K562 (cell line): ENCODE measurements around the gene EEA1. TPM values are rescaled to one million over a fixed set of nuclear protein-coding genes. Genes with fewer than 3 reads are reported as not detected.

Source experiments
- CBX3 ChIP-seq, 2 experiments: IDR thresholded peaks; 1 replicate in 1 of 2; 2 replicates in 1 of 2; pipeline ENCODE4 v1.6.1; 2012; ENCODE audit warnings: inconsistent platforms in 2 of 2, low read length in 2 of 2, borderline replicate concordance in 1 of 2, control low read depth in 1 of 2
- CREBBP ChIP-seq: IDR thresholded peaks from one replicate; pipeline ENCODE4 v1.6.1; 2012; ENCODE audit warnings: low read depth, mild to moderate bottlenecking, control low read depth, inconsistent platforms, low read length
- ESRRB ChIP-seq: fragments of 250-450 bp; sonication (Bioruptor Pico); IDR thresholded peaks from 2 replicates; pipeline ENCODE4 v1.5.0; 2020; ENCODE audit warnings: mild to moderate bottlenecking, moderate library complexity, borderline replicate concordance
- JUND ChIP-seq, 2 experiments: IDR thresholded peaks; 2 replicates in 1 of 2; 3 replicates in 1 of 2; pipeline ENCODE4 v1.6.1; 2011; ENCODE audit warnings: borderline replicate concordance in 2 of 2, low read depth in 2 of 2, low read length in 2 of 2, improper control_type of control experiment in 1 of 2, missing biosample characterization in 1 of 2, missing genetic modification characterization in 1 of 2, missing genetic modification reagents in 1 of 2
- SMARCA4 ChIP-seq: fragments of 450-650 bp; IDR thresholded peaks from 2 replicates; pipeline ENCODE4 v1.6.1; 2016
- TCF7L2 ChIP-seq: fragments of 150-350 bp; IDR thresholded peaks from 2 replicates; pipeline ENCODE4 v1.6.1; 2016; ENCODE audit warnings: low read depth, mild to moderate bottlenecking, low read length, moderate library complexity
- ZNF212 ChIP-seq: fragments of 450-650 bp; formaldehyde crosslinking; IDR thresholded peaks from 2 replicates; pipeline ENCODE4 v1.4.0; 2020; ENCODE audit warnings: mild to moderate bottlenecking
- ZNF717 ChIP-seq: fragments of 250-450 bp; sonication (Bioruptor Pico); IDR thresholded peaks from 2 replicates; pipeline ENCODE4 v1.5.0; 2021
- polyA plus RNA-seq, 8 experiments: library from polyadenylated mRNA; depleted of rRNA in 4 of 8; stranded (reverse) in 5 of 8; unstranded in 3 of 8; fragments of >200 nt; fragmentation: Nextera tagmentation in 2 of 8; fragmentation: Illumina TruSeq in 1 of 8; extraction: Ambion mirVana in 2 of 8; extraction: Trizol in 1 of 8; gene quantifications; 2 replicates each; pipeline versions ENCODE4 v1.2.1 to v1.2.3, GENCODE V29; 2011 to 2014; ENCODE audit warnings: inconsistent platforms in 1 of 8, missing spikeins in 1 of 8
- total RNA-seq, 7 experiments: library from RNA; depleted of rRNA in 6 of 7; stranded (reverse); fragments of >200 nt in 6 of 7; fragmentation: Illumina TruSeq in 2 of 7; extraction: Trizol in 2 of 7; gene quantifications; 2 replicates each; pipeline versions ENCODE4 v1.2.1 to v1.2.3, GENCODE V29; 2011 to 2021; ENCODE audit warnings: low replicate concordance in 1 of 7
- TF ChIP-seq, protein P1 (sequence below): IDR thresholded peaks from 3 replicates; pipeline ENCODE4 v1.6.1; 2011; ENCODE audit warnings: borderline replicate concordance, mild to moderate bottlenecking, moderate library complexity; ENCODE audit not compliant: insufficient read length; ENCODE audit errors: extremely low read depth
- TF ChIP-seq, protein P2 (sequence below): fragments of 450-650 bp; formaldehyde crosslinking; IDR thresholded peaks from 2 replicates; pipeline ENCODE4 v1.4.0; 2022; ENCODE audit warnings: mild to moderate bottlenecking, moderate library complexity
- TF ChIP-seq, protein P3 (sequence below): fragments of 450-650 bp; IDR thresholded peaks from 2 replicates; pipeline ENCODE4 v1.6.1; 2016; ENCODE audit warnings: mild to moderate bottlenecking, moderate library complexity

EEA1 gene
- total and polyA plus RNA-seq, 9 of the 15 experiments (the other 6 are each of a cell fraction or from before 2014, with no cell fraction given): 3.5 to 17.1 (median 7.5) TPM

DNA sequence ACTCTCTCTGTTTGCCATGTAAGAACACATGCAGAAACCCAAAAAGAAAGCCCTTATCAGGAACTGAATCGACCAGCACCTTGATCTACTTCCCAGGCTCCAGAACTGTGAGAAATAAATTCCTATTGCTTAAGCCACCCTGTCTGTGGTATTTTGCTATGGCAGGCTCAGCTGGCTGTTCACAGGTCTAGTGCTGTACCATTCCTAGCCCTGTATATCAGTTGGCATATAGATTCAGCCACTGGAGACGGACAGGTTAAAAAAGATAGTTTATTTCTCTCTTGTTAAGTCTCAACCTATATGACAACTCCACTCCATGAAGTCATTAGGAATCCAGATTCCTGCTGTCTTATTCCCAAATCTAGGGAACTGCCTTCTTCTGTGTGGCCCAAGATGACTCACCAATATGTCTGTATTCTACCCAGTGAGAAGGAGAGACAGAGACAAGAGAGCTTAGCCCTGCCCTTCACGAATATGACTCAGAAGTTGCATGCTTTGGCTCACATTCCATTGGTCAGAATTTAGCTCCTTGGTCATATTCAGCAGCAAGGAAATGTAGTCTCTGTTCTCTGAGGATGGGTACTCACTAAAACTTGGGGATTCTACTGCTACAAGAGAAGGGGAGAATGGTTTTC, 169.3 kb downstream of the EEA1 start (continued):
- TF ChIP-seq, protein P1, sequence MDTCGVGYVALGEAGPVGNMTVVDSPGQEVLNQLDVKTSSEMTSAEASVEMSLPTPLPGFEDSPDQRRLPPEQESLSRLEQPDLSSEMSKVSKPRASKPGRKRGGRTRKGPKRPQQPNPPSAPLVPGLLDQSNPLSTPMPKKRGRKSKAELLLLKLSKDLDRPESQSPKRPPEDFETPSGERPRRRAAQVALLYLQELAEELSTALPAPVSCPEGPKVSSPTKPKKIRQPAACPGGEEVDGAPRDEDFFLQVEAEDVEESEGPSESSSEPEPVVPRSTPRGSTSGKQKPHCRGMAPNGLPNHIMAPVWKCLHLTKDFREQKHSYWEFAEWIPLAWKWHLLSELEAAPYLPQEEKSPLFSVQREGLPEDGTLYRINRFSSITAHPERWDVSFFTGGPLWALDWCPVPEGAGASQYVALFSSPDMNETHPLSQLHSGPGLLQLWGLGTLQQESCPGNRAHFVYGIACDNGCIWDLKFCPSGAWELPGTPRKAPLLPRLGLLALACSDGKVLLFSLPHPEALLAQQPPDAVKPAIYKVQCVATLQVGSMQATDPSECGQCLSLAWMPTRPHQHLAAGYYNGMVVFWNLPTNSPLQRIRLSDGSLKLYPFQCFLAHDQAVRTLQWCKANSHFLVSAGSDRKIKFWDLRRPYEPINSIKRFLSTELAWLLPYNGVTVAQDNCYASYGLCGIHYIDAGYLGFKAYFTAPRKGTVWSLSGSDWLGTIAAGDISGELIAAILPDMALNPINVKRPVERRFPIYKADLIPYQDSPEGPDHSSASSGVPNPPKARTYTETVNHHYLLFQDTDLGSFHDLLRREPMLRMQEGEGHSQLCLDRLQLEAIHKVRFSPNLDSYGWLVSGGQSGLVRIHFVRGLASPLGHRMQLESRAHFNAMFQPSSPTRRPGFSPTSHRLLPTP: no peak
- TF ChIP-seq, protein P2, sequence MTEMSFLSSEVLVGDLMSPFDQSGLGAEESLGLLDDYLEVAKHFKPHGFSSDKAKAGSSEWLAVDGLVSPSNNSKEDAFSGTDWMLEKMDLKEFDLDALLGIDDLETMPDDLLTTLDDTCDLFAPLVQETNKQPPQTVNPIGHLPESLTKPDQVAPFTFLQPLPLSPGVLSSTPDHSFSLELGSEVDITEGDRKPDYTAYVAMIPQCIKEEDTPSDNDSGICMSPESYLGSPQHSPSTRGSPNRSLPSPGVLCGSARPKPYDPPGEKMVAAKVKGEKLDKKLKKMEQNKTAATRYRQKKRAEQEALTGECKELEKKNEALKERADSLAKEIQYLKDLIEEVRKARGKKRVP: no peak
- TF ChIP-seq TCF7L2: no peak
- no peak for TF ChIP-seq ZNF717
- no peak for TF ChIP-seq ESRRB
- TF ChIP-seq SMARCA4: peak; percentile 42; the same call in 1 of the 2 replicates
- no peak for TF ChIP-seq ZNF212 (CRISPR knock-in tag)
- TF ChIP-seq, protein P3, sequence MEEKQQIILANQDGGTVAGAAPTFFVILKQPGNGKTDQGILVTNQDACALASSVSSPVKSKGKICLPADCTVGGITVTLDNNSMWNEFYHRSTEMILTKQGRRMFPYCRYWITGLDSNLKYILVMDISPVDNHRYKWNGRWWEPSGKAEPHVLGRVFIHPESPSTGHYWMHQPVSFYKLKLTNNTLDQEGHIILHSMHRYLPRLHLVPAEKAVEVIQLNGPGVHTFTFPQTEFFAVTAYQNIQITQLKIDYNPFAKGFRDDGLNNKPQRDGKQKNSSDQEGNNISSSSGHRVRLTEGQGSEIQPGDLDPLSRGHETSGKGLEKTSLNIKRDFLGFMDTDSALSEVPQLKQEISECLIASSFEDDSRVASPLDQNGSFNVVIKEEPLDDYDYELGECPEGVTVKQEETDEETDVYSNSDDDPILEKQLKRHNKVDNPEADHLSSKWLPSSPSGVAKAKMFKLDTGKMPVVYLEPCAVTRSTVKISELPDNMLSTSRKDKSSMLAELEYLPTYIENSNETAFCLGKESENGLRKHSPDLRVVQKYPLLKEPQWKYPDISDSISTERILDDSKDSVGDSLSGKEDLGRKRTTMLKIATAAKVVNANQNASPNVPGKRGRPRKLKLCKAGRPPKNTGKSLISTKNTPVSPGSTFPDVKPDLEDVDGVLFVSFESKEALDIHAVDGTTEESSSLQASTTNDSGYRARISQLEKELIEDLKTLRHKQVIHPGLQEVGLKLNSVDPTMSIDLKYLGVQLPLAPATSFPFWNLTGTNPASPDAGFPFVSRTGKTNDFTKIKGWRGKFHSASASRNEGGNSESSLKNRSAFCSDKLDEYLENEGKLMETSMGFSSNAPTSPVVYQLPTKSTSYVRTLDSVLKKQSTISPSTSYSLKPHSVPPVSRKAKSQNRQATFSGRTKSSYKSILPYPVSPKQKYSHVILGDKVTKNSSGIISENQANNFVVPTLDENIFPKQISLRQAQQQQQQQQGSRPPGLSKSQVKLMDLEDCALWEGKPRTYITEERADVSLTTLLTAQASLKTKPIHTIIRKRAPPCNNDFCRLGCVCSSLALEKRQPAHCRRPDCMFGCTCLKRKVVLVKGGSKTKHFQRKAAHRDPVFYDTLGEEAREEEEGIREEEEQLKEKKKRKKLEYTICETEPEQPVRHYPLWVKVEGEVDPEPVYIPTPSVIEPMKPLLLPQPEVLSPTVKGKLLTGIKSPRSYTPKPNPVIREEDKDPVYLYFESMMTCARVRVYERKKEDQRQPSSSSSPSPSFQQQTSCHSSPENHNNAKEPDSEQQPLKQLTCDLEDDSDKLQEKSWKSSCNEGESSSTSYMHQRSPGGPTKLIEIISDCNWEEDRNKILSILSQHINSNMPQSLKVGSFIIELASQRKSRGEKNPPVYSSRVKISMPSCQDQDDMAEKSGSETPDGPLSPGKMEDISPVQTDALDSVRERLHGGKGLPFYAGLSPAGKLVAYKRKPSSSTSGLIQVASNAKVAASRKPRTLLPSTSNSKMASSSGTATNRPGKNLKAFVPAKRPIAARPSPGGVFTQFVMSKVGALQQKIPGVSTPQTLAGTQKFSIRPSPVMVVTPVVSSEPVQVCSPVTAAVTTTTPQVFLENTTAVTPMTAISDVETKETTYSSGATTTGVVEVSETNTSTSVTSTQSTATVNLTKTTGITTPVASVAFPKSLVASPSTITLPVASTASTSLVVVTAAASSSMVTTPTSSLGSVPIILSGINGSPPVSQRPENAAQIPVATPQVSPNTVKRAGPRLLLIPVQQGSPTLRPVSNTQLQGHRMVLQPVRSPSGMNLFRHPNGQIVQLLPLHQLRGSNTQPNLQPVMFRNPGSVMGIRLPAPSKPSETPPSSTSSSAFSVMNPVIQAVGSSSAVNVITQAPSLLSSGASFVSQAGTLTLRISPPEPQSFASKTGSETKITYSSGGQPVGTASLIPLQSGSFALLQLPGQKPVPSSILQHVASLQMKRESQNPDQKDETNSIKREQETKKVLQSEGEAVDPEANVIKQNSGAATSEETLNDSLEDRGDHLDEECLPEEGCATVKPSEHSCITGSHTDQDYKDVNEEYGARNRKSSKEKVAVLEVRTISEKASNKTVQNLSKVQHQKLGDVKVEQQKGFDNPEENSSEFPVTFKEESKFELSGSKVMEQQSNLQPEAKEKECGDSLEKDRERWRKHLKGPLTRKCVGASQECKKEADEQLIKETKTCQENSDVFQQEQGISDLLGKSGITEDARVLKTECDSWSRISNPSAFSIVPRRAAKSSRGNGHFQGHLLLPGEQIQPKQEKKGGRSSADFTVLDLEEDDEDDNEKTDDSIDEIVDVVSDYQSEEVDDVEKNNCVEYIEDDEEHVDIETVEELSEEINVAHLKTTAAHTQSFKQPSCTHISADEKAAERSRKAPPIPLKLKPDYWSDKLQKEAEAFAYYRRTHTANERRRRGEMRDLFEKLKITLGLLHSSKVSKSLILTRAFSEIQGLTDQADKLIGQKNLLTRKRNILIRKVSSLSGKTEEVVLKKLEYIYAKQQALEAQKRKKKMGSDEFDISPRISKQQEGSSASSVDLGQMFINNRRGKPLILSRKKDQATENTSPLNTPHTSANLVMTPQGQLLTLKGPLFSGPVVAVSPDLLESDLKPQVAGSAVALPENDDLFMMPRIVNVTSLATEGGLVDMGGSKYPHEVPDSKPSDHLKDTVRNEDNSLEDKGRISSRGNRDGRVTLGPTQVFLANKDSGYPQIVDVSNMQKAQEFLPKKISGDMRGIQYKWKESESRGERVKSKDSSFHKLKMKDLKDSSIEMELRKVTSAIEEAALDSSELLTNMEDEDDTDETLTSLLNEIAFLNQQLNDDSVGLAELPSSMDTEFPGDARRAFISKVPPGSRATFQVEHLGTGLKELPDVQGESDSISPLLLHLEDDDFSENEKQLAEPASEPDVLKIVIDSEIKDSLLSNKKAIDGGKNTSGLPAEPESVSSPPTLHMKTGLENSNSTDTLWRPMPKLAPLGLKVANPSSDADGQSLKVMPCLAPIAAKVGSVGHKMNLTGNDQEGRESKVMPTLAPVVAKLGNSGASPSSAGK: peak; percentile 48; the same call in 1 of the 2 replicates
- no peak for TF ChIP-seq CREBBP
- peak in 1 of 2 experiments; percentile 32; a peak in 1 of 3 replicates for TF ChIP-seq CBX3 (IDR thresholded peaks at IDR 0.05; ENCODE audit: borderline replicate concordance in 1 of 2, low read length in 2 of 2)
- peak; percentile 75; the same call in 1 of the 2 replicates for TF ChIP-seq JUND (IDR thresholded peaks at IDR 0.05; ENCODE audit: borderline replicate concordance, low read depth, low read length)
- peak; percentile 78; the same call in 2 of the 3 replicates for TF ChIP-seq JUND (tag; IDR thresholded peaks at IDR 0.05; ENCODE audit: borderline replicate concordance, low read depth, low read length)
